GM21447 (cell line): ENCODE data around the gene BTG2.
"Not testable (repeated sequence)": the region's sequence is repeated elsewhere in the genome, so short reads cannot be mapped to it uniquely, and the experiment has no call there.

Experiments used
- ATAC-seq: cut with Tn5 transposase; IDR thresholded peaks from one replicate; pipeline ENCODE4 v1.9.1; 2021; ENCODE audit not compliant: unreplicated experiment

The BTG2 gene

GRCh38 chr1:203314025-203314759, 8.9 kb downstream of the BTG2 start:
- ATAC-seq = not testable (repeated sequence)

- no peak for ATAC-seq
Observed at GRCh38 chr1:203316626-203317093, 11.3 kb downstream of the BTG2 start.

DNA sequence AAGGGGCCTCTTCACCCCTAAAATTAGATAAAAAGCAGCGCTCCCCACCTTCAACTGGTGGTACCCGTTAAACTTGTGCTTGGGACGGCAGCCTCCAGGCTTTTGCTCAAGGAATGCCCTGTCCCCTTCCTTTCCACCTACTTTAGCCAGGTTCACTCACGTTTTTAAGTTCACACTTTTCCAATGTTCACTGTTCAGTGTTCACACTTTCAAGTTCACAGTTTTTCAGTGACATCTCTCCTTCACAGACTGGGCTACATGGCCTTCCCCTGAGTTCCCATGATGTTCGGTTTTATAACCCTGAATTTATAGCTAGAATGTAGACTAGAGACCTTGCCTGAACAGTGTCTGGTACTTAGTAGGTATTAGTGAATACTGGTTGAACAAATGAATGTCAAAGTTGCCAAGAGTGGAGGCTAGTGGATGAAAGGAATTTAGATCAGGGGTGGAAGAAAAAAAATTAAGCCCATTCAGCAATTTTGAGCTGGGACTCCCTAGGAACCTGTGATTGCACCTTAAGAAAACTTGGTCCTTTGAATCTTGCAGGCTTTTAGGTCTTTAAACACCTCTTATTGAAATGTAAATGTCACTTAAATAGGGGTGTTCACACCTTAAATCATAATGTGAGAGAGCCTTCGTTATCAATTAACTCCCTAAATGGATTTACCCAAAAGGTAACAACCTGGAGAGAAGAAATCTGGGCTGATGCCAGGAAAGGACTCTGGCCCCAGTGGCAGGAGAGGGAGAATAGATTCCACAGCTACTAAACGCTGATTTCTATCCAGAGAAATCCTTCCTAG, 12.3 kb downstream of the BTG2 start:
- no peak for ATAC-seq

DNA sequence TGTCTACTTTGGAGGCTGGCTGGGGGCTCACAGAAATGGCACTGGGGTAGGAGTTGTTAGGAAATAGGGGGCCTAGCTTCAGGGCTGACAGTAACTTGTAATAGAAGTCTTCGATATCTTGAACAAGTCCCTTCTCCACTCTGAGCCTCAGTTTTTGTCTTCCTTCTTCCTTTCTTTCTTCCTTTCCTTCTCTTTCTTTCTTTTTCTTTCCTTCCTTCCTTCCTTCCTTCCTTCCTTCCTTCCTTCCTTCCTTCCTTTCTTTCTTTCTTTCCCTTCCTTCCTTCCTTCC, 12.9 kb downstream of the BTG2 start:
- ATAC-seq = no peak

- ATAC-seq = peak; percentile 72
Observed at GRCh38 chr1:203320591-203321272, 15.4 kb downstream of the BTG2 start.

DNA sequence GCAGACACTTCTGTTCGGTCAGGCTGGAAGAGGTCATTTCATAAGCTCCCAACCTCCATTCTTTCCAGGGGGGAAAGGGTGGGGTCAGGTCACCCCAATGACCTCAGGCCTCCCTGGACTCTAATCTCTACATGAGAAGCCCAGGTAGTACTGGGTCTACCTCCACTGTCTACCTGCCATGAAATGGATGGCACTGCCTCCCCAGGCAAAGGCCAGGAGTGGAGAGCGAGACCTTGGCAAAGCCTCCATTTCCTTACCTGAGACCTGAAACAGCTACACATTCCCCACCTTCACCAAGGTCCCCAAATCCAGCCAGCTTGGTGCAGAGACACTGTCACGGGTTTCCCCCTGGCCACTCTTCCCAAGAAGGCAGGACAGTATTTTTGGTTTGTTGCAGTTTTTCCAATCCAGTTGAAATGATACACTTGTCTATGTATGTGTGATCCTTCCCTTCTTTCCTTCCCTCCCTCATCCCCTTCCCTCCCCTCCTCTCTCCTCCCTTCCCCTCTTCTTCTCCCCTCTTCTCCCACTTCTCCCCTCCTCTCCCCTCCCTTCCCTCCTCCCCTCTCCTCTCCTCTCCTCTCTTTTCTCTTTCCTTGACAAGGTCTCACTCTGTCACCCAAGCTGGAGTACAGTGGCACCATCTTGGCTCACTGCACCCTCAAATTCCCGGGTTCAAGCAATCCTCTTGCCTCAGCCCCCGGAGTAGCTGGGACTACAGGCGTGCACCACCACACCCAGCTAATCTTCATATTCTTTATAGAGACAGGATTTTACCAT, 16.1 kb downstream of the BTG2 start:
- ATAC-seq = no peak

DNA sequence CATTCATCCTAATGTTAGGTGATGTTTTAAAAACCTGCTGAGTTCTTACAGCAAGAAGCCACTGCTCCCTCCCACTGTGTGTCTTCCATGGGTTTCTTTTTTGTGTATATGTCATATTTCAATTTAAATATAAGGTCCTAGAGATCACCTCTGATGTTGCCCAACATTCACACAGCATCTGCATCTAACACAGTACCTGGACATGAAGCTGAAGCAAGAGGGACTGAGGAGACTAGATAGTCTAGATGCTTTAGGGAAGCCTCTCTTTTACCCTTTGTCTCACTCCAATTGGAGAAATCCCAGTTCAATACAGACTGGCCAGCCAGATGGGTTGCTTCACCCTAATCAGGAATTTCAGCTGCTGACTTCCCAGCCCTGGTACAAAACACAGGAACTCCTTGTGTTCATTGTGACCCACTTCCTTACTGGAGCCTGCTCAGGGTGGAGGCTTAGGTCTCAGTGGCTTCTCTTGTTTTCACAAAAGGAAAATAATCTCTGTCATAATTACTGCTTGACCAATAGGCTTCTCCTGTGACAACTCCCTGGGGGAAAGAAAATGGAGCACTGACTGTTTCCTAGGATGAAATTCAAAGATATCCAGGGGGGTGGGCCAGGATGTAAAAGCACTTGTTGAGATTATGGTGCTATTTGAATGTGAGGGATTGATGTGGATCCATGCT, 17.3 kb downstream of the BTG2 start:
- no peak for ATAC-seq

GRCh38 chr1:203323587-203323986, 18.3 kb downstream of the BTG2 start:
- ATAC-seq = no peak

DNA sequence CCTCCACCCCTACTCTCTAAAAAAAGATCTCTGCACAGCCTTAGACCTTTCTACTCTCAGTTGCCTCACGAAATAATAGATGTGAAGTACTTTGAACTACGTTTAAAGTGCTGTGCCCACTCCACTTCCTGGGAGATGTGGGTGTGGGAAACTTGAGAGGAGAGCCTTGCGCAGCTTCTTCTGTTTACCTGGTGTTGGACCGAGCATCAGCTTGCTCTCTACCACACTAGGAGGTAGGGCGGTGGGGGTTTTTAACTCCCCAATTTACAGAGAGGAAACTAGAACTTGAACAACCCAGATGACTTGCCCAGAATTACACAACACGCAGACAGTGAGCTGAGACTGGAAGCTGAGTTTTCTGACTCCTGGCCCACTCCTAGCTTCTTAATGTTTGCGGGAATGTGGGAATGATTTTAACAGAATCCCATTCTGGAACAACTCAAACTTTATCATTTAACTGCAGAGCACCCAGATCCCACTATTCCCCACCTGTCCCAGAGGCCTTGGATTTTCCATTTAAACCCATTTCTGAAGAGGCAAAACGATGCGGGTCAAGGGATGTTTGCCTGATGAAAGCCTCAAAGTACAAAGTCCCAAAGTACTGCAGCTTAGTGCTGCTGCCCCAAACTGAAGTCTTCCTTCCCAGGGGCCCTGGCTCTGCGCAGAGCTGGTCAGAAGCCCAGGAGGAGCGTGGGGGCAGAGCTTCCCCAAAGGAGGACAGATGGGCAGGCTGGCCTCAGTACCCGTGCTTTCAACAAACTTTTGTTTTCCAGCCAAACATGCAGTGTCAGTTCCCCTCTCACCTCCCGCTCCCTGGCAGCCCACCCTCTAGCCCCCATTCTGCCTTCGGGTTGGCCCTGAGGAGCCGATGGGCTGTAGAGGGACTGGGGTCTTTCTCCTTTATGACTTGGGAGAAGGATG, 19.0 kb downstream of the BTG2 start:
- ATAC-seq = no peak

GRCh38 chr1:203325026-203325417, 19.7 kb downstream of the BTG2 start:
- ATAC-seq = peak; percentile 39

DNA sequence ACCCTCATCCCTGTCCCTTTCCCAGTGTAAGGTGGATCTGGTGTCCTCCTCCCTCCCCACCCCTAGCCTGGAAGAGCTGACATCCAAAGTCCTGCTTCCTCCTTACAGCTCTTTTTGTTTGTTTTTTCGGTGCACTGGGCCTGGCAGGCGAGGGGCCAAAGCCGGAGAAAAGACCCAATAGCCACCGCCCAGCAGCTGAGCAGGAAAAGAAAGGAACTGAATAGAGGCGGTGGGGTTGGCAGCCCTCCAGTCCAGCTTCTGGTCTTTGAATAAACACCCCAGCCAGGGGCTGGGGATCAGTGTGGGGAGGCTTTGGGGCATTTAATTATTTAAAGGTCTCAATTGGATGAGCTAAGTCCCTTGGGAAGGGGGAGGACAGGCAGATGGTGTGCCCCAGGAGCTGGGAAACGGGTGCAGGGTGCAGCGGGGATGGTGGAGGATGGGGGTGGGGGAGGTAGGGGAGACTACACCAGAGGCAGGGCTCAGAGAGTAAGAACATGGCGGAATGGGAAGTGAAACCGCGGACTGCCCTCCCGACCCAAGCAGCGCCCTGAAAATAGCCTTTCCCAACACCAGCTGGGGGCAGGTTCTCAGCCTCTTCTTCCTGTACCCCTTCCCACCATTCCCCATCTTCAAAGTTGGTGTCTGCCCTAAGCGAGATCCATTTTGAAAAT, 20.2 kb downstream of the BTG2 start:
- ATAC-seq = no peak

- ATAC-seq = peak; percentile 55
Observed at GRCh38 chr1:203326830-203327683, 21.7 kb downstream of the BTG2 start.

GRCh38 chr1:203327684-203328457, 22.6 kb downstream of the BTG2 start:
- ATAC-seq = peak; percentile 29

DNA sequence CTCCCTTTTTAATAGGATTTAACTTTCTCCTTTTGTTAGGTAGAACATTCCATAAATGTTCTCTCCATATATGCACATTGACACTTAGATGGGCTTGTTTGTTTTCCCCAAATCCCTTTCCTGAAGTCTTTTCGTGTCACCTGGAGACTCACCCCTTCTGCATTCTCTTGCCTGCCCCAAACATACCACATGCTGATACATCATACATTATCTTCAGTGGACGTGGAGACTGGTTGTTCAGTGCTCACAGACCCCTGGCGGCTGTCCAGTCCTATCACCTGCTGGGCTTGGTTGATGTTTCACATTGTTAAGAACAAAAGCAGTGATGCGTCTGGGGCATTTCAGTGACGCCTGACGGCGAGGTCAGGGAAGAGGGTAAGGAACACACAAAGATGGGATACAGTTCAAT, 23.4 kb downstream of the BTG2 start:
- ATAC-seq = no peak

DNA sequence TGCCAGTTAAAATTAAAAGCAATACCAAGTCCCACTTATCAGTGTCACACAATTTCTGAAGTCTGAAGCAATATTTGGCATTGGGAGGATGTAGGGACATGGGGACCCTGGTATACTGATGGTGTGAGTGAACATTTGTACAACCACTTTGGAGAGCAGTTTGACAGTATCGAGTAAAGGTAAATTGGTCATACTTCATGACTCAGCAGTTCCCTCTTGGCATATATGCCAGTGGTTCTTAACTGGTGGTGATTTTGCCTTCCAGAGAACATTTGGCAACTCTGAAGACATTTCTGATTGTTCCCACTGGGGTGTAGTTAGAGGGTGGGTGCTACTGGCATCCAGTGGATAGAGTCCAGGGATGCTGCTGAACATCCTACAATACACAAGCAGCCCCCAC, 25.9 kb downstream of the BTG2 start:
- ATAC-seq = no peak

DNA sequence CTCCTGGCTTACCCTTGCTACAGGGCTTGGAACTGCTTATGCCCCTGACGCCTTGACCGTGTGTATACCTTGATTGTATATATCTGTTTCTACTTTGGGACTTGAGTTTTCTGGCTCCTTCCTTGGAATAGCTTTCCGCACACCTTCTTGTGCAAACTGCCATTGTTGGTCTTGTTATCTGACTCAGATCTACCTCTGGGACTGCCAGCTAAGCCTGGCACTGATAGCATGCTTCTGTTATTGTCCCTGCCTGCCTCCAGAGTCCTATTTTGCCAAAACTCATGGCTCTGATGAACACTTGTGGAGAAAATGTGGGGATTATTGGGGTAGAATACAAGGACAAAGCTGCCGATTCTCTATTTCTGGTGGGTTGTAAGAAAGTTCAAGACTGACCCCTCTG, 30.2 kb downstream of the BTG2 start:
- ATAC-seq = no peak

DNA sequence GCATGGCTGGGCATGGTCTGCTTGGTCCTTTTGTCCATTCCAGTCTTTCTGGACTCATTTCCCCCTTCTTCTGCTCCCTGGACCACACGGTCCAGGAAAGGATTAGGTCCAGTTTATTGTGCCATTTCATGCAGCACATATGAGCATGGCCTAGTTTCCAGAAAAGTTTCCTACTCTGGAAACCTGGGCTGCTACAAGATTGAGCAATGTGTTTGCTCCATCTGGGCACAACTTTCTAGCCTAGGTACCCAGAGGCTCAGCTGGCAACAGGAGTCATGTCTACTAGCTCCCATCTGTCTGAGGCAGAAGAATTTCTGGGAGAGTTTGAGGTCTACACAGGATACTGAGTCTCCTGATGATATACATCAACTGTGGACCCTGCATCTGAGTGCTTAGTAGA, 30.8 kb downstream of the BTG2 start:
- ATAC-seq = no peak
